Parathyroid adenoma (tissue), 2 donors: Measurements from ENCODE around the gene CDC45.
"Not testable (repeated sequence)": the region's sequence is repeated elsewhere in the genome, so short reads cannot be mapped to it uniquely, and the experiment has no call there.

Experiments used
- H2AFZ ChIP-seq: fragments of 300-600 bp; sonication (generic); one replicate; pipeline ENCODE4 v1.7.0; 2017; ENCODE audit warnings: antibody characterized with exemption, mild to moderate bottlenecking
- H3K27ac ChIP-seq: fragments of 300-600 bp; sonication (generic); one replicate; pipeline ENCODE4 v1.7.0; 2017
- H3K27me3 ChIP-seq: fragments of 300-600 bp; sonication (generic); one replicate; pipeline ENCODE4 v1.7.0; 2017; ENCODE audit warnings: low read length; ENCODE audit not compliant: control insufficient read depth, insufficient read depth
- H3K36me3 ChIP-seq: fragments of 300-600 bp; sonication (generic); one replicate; pipeline ENCODE4 v1.7.0; 2017; ENCODE audit warnings: low read length; ENCODE audit not compliant: control insufficient read depth, insufficient read depth
- H3K4me1 ChIP-seq: fragments of 300-600 bp; sonication (generic); one replicate; pipeline ENCODE4 v1.7.0; 2017; ENCODE audit warnings: control low read depth
- H3K4me2 ChIP-seq: fragments of 300-600 bp; sonication (generic); one replicate; pipeline ENCODE4 v1.7.0; 2017; ENCODE audit warnings: low read length
- H3K4me3 ChIP-seq: fragments of 300-600 bp; sonication (generic); one replicate; pipeline ENCODE4 v1.7.0; 2017; ENCODE audit warnings: low read depth, low read length
- H3K79me2 ChIP-seq: fragments of 300-600 bp; sonication (generic); one replicate; pipeline ENCODE4 v1.7.0; 2017; ENCODE audit warnings: control low read depth
- H3K9ac ChIP-seq: fragments of 300-600 bp; sonication (generic); one replicate; pipeline ENCODE4 v1.7.0; 2017; ENCODE audit warnings: mild to moderate bottlenecking
- H3K9me3 ChIP-seq: fragments of 300-600 bp; sonication (generic); one replicate; pipeline ENCODE4 v1.7.0; 2017; ENCODE audit warnings: low read length; ENCODE audit not compliant: control insufficient read depth
- TF ChIP-seq, protein P1 (sequence below): fragments of 300-600 bp; sonication (generic); IDR thresholded peaks from one replicate; pipeline ENCODE4 v1.7.0; 2017; ENCODE audit warnings: antibody characterized with exemption, mild to moderate bottlenecking
- donor health status: primary hyperparathyroidism.

CDC45 gene

DNA sequence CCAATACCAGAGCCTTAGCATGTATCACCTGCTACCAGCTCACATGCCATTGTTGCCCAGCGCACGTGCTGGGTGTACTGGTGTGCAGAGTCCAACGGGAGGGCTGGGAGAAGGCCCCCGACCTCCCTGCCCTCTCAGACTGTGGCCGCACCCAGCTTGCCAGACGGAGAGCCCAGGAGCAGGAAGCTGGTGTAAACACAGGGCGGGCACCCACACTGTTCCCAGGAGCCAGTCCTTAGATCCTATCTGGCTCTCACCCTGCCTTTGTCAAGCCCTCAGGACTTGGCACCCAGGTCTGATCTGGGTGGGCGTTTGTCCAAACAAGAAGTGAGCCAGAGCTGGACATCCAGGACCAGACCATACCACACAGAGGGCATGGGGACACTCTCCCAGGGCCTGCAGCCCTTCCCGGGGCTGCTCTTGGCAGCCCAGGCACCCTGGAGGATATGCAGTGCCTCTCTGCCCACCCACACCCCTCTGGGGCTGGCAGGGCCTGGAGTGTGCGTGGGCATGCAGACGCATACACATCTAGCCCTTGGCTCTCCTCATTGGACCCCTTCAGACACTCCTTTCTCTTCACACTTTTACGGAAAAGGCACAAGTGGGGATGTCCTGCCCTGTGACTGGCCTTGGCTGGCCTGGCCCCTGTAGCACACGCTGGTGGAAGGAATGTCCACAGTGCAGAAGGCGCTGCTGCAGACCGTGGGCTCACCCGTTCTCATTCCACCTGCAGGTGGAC lies 64.4 kb downstream of the CDC45 start:
- TF ChIP-seq, protein P1, sequence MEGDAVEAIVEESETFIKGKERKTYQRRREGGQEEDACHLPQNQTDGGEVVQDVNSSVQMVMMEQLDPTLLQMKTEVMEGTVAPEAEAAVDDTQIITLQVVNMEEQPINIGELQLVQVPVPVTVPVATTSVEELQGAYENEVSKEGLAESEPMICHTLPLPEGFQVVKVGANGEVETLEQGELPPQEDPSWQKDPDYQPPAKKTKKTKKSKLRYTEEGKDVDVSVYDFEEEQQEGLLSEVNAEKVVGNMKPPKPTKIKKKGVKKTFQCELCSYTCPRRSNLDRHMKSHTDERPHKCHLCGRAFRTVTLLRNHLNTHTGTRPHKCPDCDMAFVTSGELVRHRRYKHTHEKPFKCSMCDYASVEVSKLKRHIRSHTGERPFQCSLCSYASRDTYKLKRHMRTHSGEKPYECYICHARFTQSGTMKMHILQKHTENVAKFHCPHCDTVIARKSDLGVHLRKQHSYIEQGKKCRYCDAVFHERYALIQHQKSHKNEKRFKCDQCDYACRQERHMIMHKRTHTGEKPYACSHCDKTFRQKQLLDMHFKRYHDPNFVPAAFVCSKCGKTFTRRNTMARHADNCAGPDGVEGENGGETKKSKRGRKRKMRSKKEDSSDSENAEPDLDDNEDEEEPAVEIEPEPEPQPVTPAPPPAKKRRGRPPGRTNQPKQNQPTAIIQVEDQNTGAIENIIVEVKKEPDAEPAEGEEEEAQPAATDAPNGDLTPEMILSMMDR = no peak
- no peaks in the 10 kb centered on the region for H3K27me3 ChIP-seq
- no peak overlapping the region for H3K4me3 ChIP-seq
- no peaks in the 10 kb centered on the region for H3K9me3 ChIP-seq
- H3K9ac ChIP-seq = no peak overlapping the region
- no peak overlapping the region for H3K27ac ChIP-seq
- no peaks in the 10 kb centered on the region for H3K4me1 ChIP-seq
- no peak overlapping the region for H2AFZ ChIP-seq
- H3K79me2 ChIP-seq = no peaks in the 10 kb centered on the region
- H3K36me3 ChIP-seq = no peaks in the 10 kb centered on the region
- no peak overlapping the region for H3K4me2 ChIP-seq

DNA sequence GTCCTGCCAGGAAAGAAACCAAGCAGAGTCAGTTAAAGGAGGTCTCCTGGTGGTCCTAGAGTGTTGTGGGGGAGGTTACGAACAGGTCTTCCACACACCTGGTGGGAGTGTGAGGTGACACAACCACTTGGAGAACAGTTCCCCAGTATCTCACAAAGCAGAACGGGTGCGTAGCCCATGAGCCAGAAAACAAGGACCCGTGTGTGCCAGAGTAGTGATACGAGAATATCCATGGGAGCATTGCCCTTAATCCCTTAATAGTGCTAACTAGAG lies 66.2 kb downstream of the CDC45 start:
- Histone ChIP-seq H3K9ac (no peak overlapping the region), H2AFZ (no peak overlapping the region), H3K27me3 (no peaks in the 10 kb centered on the region), H3K27ac (no peak overlapping the region), H3K79me2 (no peaks in the 10 kb centered on the region), H3K4me2 (no peak overlapping the region), H3K36me3 (no peaks in the 10 kb centered on the region), H3K9me3 (no peaks in the 10 kb centered on the region), H3K4me3 (no peak overlapping the region), H3K4me1 (no peaks in the 10 kb centered on the region)
- TF ChIP-seq, protein P1 = no peak

DNA sequence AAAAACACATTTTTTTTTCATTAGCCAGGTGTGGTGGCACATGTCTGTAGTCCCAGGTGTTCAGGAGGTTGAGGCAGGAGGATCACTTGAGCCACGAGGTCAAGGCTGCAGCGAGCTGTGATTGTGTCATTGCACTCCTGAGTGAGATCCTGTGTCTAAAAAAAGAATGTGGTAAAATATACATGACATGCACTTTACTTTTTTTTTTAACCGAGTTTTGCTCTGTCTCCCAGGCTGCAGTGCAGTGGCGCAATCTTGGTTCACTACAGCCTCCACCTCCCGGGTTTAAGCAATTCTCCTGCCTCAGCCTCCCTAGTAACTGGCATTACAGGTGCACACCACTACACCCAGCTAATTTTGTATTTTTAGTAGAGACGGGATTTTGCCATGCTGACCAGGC lies 67.0 kb downstream of the CDC45 start:
- TF ChIP-seq, protein P1 = no peak
- H3K4me1 ChIP-seq = no peaks in the 10 kb centered on the region
- H3K79me2 ChIP-seq = no peaks in the 10 kb centered on the region
- no peak overlapping the region for H2AFZ ChIP-seq
- H3K36me3 ChIP-seq = no peaks in the 10 kb centered on the region
- H3K4me2 ChIP-seq = no peak overlapping the region
- no peak overlapping the region for H3K4me3 ChIP-seq
- H3K27ac ChIP-seq = no peak overlapping the region
- no peaks in the 10 kb centered on the region for H3K9me3 ChIP-seq
- no peak overlapping the region for H3K9ac ChIP-seq
- no peaks in the 10 kb centered on the region for H3K27me3 ChIP-seq

DNA sequence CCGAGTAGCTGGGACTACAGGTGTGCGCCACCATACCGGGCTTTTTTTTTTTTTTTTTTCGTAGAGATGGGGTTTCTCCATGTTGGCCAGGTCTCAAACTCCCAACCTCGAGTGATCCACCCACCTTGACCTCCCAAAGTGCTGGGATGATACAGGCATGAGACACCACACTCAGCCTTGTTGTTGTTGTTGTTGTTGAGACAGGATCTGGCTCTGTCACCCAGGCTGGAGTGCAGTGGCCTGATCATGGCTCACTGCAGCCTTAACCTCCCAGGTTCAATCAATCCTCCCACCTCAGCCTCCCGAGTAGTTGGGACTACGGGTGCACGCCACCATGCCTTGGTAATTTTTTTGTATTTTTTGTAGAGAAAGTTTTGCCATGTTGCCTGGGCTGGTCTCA lies 67.9 kb downstream of the CDC45 start:
- H3K9me3 ChIP-seq = no peaks in the 10 kb centered on the region
- no peak overlapping the region for H3K4me2 ChIP-seq
- H3K36me3 ChIP-seq = no peaks in the 10 kb centered on the region
- H2AFZ ChIP-seq = no peak overlapping the region
- TF ChIP-seq, protein P1 = no peak
- H3K79me2 ChIP-seq = no peaks in the 10 kb centered on the region
- H3K27ac ChIP-seq = no peak overlapping the region
- no peaks in the 10 kb centered on the region for H3K4me1 ChIP-seq
- H3K4me3 ChIP-seq = no peak overlapping the region
- no peaks in the 10 kb centered on the region for H3K27me3 ChIP-seq
- no peak overlapping the region for H3K9ac ChIP-seq

DNA sequence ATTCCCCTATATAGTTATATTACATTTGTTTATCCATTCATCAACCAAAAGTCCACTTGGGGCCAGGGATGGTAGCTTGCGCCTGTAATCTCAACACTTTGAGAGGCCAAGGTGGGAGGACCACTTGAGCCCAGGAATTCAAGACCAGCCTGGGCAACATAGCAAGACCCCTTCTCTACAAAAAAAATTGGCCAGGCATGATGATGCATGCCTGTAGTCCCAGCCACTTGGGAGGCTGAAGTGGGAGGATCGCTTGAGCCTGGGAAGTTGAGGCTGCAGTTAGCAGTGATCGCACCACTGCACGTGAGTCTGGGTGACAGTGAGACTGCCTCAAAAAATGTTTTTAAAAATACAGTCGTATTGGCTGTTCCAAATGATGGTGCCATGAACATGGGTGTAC lies 68.7 kb downstream of the CDC45 start:
- not testable (repeated sequence) for H3K4me2 ChIP-seq, H3K27me3 ChIP-seq, H3K4me3 ChIP-seq, H3K9ac ChIP-seq, H3K9me3 ChIP-seq, H2AFZ ChIP-seq, H3K27ac ChIP-seq, H3K4me1 ChIP-seq, H3K79me2 ChIP-seq, H3K36me3 ChIP-seq
